OCI-LY3 (cell line): Measurements from ENCODE around the gene RSPO3.

Experiments
- H2AFZ ChIP-seq: fragments of 200-600, 300-600 bp; shearing (Covaris generic); 2 replicates; pipeline ENCODE4 v1.6.0; 2014; ENCODE audit warnings: antibody characterized with exemption, low read depth, low read length
- H3K27ac ChIP-seq: fragments of 200-600, 300-600 bp; sonication (generic); 2 replicates; pipeline ENCODE4 v1.5.1; 2014; ENCODE audit warnings: mild to moderate bottlenecking, low read length, moderate library complexity, mixed read lengths
- H3K27me3 ChIP-seq: fragments of 200-600, 300-600 bp; sonication (generic); 2 replicates; pipeline ENCODE4 v1.6.1; 2014; ENCODE audit warnings: low read depth, low read length, mixed read lengths
- H3K36me3 ChIP-seq: fragments of 200-600, 300-600 bp; sonication (generic); replicated peaks from 2 replicates; pipeline ENCODE3; 2014; ENCODE audit warnings: low read depth, low read length, mixed read lengths
- H3K4me1 ChIP-seq: fragments of 300-600, 200-600 bp; sonication (generic); 2 replicates; pipeline ENCODE4 v1.6.1; 2014; ENCODE audit warnings: low read length, mixed read lengths
- H3K4me2 ChIP-seq: fragments of 200-600, 300-600 bp; sonication (generic); 2 replicates; pipeline ENCODE4 v1.6.1; 2014; ENCODE audit warnings: low read length, mixed read lengths
- H3K4me3 ChIP-seq: fragments of 300-600, 200-600 bp; sonication (generic); 2 replicates; pipeline ENCODE4 v1.5.1; 2014; ENCODE audit warnings: antibody characterized with exemption, mild to moderate bottlenecking, low read length, moderate library complexity
- H3K79me2 ChIP-seq: fragments of 300-600, 200-600 bp; shearing (Covaris generic); 2 replicates; pipeline ENCODE4 v1.6.1; 2014; ENCODE audit warnings: mild to moderate bottlenecking, low read length, mixed read lengths
- H3K9ac ChIP-seq: fragments of 300-600, 200-600 bp; shearing (Covaris generic); 2 replicates; pipeline ENCODE4 v1.6.0; 2014; ENCODE audit warnings: mild to moderate bottlenecking, low read length, moderate library complexity
- H3K9me3 ChIP-seq: fragments of 200-600, 300-600 bp; shearing (Covaris generic); 2 replicates; pipeline ENCODE4 v1.6.1; 2014; ENCODE audit warnings: low read length, mixed read lengths; ENCODE audit not compliant: insufficient read depth
- H4K20me1 ChIP-seq: fragments of 200-600, 300-600 bp; sonication (generic); 2 replicates; pipeline ENCODE4 v1.6.1; 2016; ENCODE audit warnings: low read length, mixed read lengths; ENCODE audit not compliant: insufficient read depth
- CTCF ChIP-seq: fragments of 200-600, 300-600 bp; sonication (generic); IDR thresholded peaks from 2 replicates; pipeline ENCODE4 v1.5.1; 2014; ENCODE audit warnings: antibody characterized with exemption, low read length, low read depth
- EZH2phosphoT487 ChIP-seq: fragments of 200-600 bp; shearing (Covaris generic); IDR thresholded peaks from 2 replicates; pipeline ENCODE4 v1.6.1; 2018; ENCODE audit warnings: antibody characterized with exemption, mixed run types, low read depth

Gene RSPO3

DNA sequence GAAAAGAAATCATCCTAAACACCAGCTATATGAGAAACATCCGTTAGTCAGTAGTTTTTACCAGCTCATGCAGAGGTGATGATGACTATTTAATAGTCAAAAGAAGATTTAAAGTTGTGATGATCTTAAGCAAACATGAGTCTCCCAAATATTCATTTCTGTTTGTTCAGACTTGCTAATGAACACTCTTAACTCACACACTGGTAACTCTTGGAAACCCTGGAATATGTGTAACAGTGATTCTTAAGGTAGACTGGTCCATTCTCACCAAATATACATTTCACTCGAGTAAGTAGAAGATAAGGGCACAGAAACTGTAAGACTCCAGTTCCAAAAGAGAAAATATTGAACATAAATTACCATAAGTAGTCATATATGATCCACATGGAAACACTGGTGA, 29.1 kb downstream of the RSPO3 start:
- Histone ChIP-seq H3K27ac (no peak overlapping the region), H3K9ac (no peak overlapping the region), H4K20me1 (no peaks in the 10 kb centered on the region), H3K27me3 (no peaks in the 10 kb centered on the region), H3K79me2 (no peaks in the 10 kb centered on the region), H3K4me3 (no peak overlapping the region), H3K36me3 (no peaks in the 10 kb centered on the region), H3K9me3 (no peaks in the 10 kb centered on the region), H2AFZ (no peak overlapping the region), H3K4me1 (no peaks in the 10 kb centered on the region), H3K4me2 (no peak overlapping the region)
- TF ChIP-seq CTCF (no peak), EZH2phosphoT487 (no peak)

DNA sequence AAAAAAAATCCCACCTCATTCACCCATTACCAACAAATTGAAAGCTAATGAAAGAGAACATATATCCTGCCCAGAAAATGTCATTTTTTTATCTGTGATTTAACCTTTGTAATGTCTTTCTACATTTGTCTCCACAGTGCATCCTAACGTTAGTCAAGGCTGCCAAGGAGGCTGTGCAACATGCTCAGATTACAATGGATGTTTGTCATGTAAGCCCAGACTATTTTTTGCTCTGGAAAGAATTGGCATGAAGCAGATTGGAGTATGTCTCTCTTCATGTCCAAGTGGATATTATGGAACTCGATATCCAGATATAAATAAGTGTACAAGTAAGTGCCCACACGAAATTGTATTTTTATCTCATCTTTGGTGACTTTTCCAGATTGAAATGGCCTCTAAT, 30.0 kb downstream of the RSPO3 start:
- TF ChIP-seq CTCF (no peak), EZH2phosphoT487 (no peak)
- Histone ChIP-seq H3K36me3 (no peaks in the 10 kb centered on the region), H3K9me3 (no peaks in the 10 kb centered on the region), H2AFZ (no peak overlapping the region), H3K79me2 (no peaks in the 10 kb centered on the region), H3K27me3 (no peaks in the 10 kb centered on the region), H3K9ac (no peak overlapping the region), H3K27ac (no peak overlapping the region), H3K4me3 (no peak overlapping the region), H4K20me1 (no peaks in the 10 kb centered on the region), H3K4me2 (no peak overlapping the region), H3K4me1 (no peaks in the 10 kb centered on the region)

GRCh38 chr6:127154509-127154908, 36.0 kb downstream of the RSPO3 start:
- H3K9ac ChIP-seq = no peak overlapping the region
- no peaks in the 10 kb centered on the region for H4K20me1 ChIP-seq
- no peak overlapping the region for H3K4me2 ChIP-seq
- H3K79me2 ChIP-seq = no peaks in the 10 kb centered on the region
- no peaks in the 10 kb centered on the region for H3K27me3 ChIP-seq
- TF ChIP-seq CTCF (no peak), EZH2phosphoT487 (no peak)
- H2AFZ ChIP-seq = no peak overlapping the region
- no peaks in the 10 kb centered on the region for H3K4me1 ChIP-seq
- H3K4me3 ChIP-seq = no peak overlapping the region
- H3K9me3 ChIP-seq = no peaks in the 10 kb centered on the region
- H3K36me3 ChIP-seq = no peaks in the 10 kb centered on the region
- H3K27ac ChIP-seq = no peak overlapping the region

DNA sequence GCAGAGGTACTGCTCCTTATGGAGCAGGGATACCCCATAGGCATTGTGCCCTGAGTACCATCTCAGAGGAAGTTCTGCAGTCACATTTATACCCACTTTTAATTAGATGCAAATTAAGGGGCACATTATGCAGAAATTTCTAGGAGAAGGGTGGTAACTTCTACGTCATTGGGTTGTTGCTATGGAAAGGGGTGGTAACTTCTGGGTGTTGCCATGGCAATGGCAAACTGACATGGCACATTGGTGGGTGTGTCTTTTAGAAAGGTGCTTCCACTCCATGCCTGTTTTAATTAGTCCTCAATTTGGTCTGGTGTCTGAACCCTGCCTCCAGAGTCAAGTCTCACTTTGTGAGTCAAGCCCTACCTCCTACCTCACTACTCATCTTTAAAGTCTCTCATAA, 42.0 kb downstream of the RSPO3 start:
- H3K9ac ChIP-seq = no peak overlapping the region
- H3K27ac ChIP-seq = no peak overlapping the region
- TF ChIP-seq CTCF (no peak), EZH2phosphoT487 (no peak)
- no peaks in the 10 kb centered on the region for H3K36me3 ChIP-seq
- H4K20me1 ChIP-seq = no peaks in the 10 kb centered on the region
- no peak overlapping the region for H3K4me3 ChIP-seq
- no peak overlapping the region for H2AFZ ChIP-seq
- no peaks in the 10 kb centered on the region for H3K4me1 ChIP-seq
- H3K9me3 ChIP-seq = no peaks in the 10 kb centered on the region
- H3K4me2 ChIP-seq = no peak overlapping the region
- no peaks in the 10 kb centered on the region for H3K27me3 ChIP-seq
- H3K79me2 ChIP-seq = no peaks in the 10 kb centered on the region
